Measurements from ENCODE around the gene ZNRF2.

GRCh38 chr7:30331338-30331737 is 46.9 kb downstream of the ZNRF2 start:
- TF ChIP-seq CTCF (IDR thresholded peaks at IDR 0.05) = no peak
- TF ChIP-seq EP300 (IDR thresholded peaks at IDR 0.05) = no peak
- TF ChIP-seq POLR2AphosphoS5 (IDR thresholded peaks at IDR 0.05) = no peak
- TF ChIP-seq POLR2A (IDR thresholded peaks at IDR 0.05) = no peak
